ENCODE measurements around the gene TLX3. TPM values are rescaled to one million over a fixed set of nuclear protein-coding genes. Genes with fewer than 3 reads are reported as not detected.

Gene TLX3
- not detected in 2 replicates for total RNA-seq

GRCh38 chr5:171308453-171309275 is at the start of gene TLX3:
TLX3 (plus strand) TSS chr5:171309248; CDS start chr5:171309366, 118 bp downstream.

Other genes with a start within 250 kb of the TLX3 start
- gene NPM1, start 78.6 kb downstream of the TLX3 start, total RNA-seq: 1,513 and 1,659 TPM in 2 replicates
- gene FGF18, start 110.4 kb downstream of the TLX3 start, total RNA-seq: 0.09 TPM in 1 of 2 replicates, not detected in the other

Measured in endothelial cell of coronary artery (primary cell).